ENCODE results near the gene NTN3.

- TF ChIP-seq CTCF (IDR thresholded peaks at IDR 0.05) = no peak
- peak in 1 of 2 donors; percentile 26 for TF ChIP-seq EP300 (IDR thresholded peaks at IDR 0.05)
- no peak for TF ChIP-seq POLR2A (IDR thresholded peaks at IDR 0.05)
Measured at GRCh38 chr16:2511128-2511800, 40.2 kb downstream of the NTN3 start.

All from tibial nerve (tissue), 4 donors.